ENCODE data around the gene LCK. TPM values are rescaled to one million over a fixed set of nuclear protein-coding genes. Genes with fewer than 3 reads are reported as not detected.

LCK gene
- polyA plus RNA-seq, 1 donor from 2014 or later = not detected

DNA sequence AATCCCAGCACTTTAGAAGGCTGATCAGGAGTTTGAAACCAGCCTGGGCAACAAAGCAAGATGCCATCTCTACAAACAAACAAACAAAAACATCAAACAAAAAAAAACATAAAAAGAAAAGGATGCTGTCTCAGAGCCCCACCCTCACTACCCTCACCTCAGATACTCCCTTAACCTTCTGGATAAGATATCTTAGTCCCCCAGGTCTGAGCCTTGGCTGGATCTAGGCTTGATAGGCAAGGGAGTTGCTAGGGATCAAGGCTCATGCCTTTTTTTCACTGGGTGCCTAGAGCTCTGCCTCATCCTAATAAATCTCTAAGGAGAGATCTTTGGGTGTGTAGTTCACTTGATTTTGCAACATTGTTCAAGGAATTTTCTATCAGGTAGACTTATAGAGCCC lies 48.3 kb downstream of the LCK start:
- H3K9me2 ChIP-seq (ENCODE audit: insufficient read depth, low read length) = no peaks in the 10 kb centered on the region
- H3K27ac ChIP-seq (ENCODE audit: low read length) = no peak overlapping the region
- no peak overlapping the region for H3K9ac ChIP-seq (ENCODE audit: low read length)
- H3K9me3 ChIP-seq (ENCODE audit: low read length) = no peaks in the 10 kb centered on the region
- H3K4me3 ChIP-seq (ENCODE audit: low read length) = no peak overlapping the region
- no peaks in the 10 kb centered on the region for H3K36me3 ChIP-seq (ENCODE audit: insufficient read depth, low read length)
- no peaks in the 10 kb centered on the region for H3F3A ChIP-seq (ENCODE audit: insufficient read depth, low read length, poor library complexity, severe bottlenecking)
- H3K79me2 ChIP-seq (replicated peaks; ENCODE audit: insufficient read depth, low read length) = peaks cover 5% of the 10 kb centered on the region
- H4K20me1 ChIP-seq (ENCODE audit: insufficient read depth) = no peaks in the 10 kb centered on the region
- no peak overlapping the region for H2AFZ ChIP-seq (ENCODE audit: low read depth, low read length)
- no peak overlapping the region for H3K4me2 ChIP-seq (ENCODE audit: low read length)
- TF ChIP-seq TAF1 (IDR thresholded peaks at IDR 0.05; ENCODE audit: low read depth) (no peak), SMC3 (conservative IDR thresholded peaks at IDR 0.05; ENCODE audit: poor library complexity) (no peak), RAD21 (conservative IDR thresholded peaks at IDR 0.05) (no peak), EZH2 (IDR thresholded peaks at IDR 0.05; ENCODE audit: borderline replicate concordance, insufficient read depth, low read length, poor library complexity, severe bottlenecking) (no peak), POLR2AphosphoS5 (IDR thresholded peaks at IDR 0.05) (no peak), MXI1 (conservative IDR thresholded peaks at IDR 0.05; ENCODE audit: poor library complexity, severe bottlenecking) (no peak), EP300 (conservative IDR thresholded peaks at IDR 0.05; ENCODE audit: poor library complexity, severe bottlenecking) (no peak)
- TF ChIP-seq, protein P1, sequence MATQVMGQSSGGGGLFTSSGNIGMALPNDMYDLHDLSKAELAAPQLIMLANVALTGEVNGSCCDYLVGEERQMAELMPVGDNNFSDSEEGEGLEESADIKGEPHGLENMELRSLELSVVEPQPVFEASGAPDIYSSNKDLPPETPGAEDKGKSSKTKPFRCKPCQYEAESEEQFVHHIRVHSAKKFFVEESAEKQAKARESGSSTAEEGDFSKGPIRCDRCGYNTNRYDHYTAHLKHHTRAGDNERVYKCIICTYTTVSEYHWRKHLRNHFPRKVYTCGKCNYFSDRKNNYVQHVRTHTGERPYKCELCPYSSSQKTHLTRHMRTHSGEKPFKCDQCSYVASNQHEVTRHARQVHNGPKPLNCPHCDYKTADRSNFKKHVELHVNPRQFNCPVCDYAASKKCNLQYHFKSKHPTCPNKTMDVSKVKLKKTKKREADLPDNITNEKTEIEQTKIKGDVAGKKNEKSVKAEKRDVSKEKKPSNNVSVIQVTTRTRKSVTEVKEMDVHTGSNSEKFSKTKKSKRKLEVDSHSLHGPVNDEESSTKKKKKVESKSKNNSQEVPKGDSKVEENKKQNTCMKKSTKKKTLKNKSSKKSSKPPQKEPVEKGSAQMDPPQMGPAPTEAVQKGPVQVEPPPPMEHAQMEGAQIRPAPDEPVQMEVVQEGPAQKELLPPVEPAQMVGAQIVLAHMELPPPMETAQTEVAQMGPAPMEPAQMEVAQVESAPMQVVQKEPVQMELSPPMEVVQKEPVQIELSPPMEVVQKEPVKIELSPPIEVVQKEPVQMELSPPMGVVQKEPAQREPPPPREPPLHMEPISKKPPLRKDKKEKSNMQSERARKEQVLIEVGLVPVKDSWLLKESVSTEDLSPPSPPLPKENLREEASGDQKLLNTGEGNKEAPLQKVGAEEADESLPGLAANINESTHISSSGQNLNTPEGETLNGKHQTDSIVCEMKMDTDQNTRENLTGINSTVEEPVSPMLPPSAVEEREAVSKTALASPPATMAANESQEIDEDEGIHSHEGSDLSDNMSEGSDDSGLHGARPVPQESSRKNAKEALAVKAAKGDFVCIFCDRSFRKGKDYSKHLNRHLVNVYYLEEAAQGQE (IDR thresholded peaks at IDR 0.05; ENCODE audit: borderline replicate concordance) = no peak
- TF ChIP-seq, protein P2, sequence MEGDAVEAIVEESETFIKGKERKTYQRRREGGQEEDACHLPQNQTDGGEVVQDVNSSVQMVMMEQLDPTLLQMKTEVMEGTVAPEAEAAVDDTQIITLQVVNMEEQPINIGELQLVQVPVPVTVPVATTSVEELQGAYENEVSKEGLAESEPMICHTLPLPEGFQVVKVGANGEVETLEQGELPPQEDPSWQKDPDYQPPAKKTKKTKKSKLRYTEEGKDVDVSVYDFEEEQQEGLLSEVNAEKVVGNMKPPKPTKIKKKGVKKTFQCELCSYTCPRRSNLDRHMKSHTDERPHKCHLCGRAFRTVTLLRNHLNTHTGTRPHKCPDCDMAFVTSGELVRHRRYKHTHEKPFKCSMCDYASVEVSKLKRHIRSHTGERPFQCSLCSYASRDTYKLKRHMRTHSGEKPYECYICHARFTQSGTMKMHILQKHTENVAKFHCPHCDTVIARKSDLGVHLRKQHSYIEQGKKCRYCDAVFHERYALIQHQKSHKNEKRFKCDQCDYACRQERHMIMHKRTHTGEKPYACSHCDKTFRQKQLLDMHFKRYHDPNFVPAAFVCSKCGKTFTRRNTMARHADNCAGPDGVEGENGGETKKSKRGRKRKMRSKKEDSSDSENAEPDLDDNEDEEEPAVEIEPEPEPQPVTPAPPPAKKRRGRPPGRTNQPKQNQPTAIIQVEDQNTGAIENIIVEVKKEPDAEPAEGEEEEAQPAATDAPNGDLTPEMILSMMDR (IDR thresholded peaks at IDR 0.05; ENCODE audit: poor library complexity, severe bottlenecking) = no peak
- no peaks in the 10 kb centered on the region for H3K27me3 ChIP-seq (ENCODE audit: insufficient read depth, low read depth, low read length)

DNA sequence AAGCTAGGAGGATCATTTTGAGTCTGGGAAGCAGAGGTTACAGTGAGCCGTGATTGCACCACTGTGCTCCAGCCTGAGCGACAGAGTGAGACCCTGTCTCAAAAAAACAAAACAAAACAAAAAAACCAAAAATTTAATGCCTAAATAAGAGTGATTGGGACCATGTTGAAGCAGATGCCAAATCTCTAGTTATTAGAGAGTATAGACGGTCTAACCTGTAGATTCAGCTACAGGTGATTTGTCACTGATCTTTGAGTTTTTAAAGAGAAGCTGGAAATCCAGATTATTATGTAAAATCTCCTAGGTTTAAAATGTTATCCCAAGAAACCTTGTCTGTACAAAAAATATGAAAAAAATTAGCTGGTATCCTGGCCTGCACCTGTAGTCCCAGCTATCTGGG lies 52.3 kb downstream of the LCK start:
- no peak overlapping the region for H3K27ac ChIP-seq (ENCODE audit: low read length)
- H3F3A ChIP-seq (ENCODE audit: insufficient read depth, low read length, poor library complexity, severe bottlenecking) = no peaks in the 10 kb centered on the region
- H3K9me3 ChIP-seq (ENCODE audit: low read length) = no peaks in the 10 kb centered on the region
- TF ChIP-seq SMC3 (conservative IDR thresholded peaks at IDR 0.05; ENCODE audit: poor library complexity) (no peak), EP300 (conservative IDR thresholded peaks at IDR 0.05; ENCODE audit: poor library complexity, severe bottlenecking) (no peak), TAF1 (IDR thresholded peaks at IDR 0.05; ENCODE audit: low read depth) (no peak), EZH2 (IDR thresholded peaks at IDR 0.05; ENCODE audit: borderline replicate concordance, insufficient read depth, low read length, poor library complexity, severe bottlenecking) (no peak), POLR2AphosphoS5 (IDR thresholded peaks at IDR 0.05) (no peak), RAD21 (conservative IDR thresholded peaks at IDR 0.05) (no peak), MXI1 (conservative IDR thresholded peaks at IDR 0.05; ENCODE audit: poor library complexity, severe bottlenecking) (no peak)
- TF ChIP-seq, protein P2 (IDR thresholded peaks at IDR 0.05; ENCODE audit: poor library complexity, severe bottlenecking) = no peak
- TF ChIP-seq, protein P1 (IDR thresholded peaks at IDR 0.05; ENCODE audit: borderline replicate concordance) = no peak
- H4K20me1 ChIP-seq (ENCODE audit: insufficient read depth) = no peaks in the 10 kb centered on the region
- no peaks in the 10 kb centered on the region for H3K9me2 ChIP-seq (ENCODE audit: insufficient read depth, low read length)
- H3K9ac ChIP-seq (ENCODE audit: low read length) = no peak overlapping the region
- H3K4me3 ChIP-seq (ENCODE audit: low read length) = no peak overlapping the region
- H2AFZ ChIP-seq (ENCODE audit: low read depth, low read length) = no peak overlapping the region
- peaks cover 5% of the 10 kb centered on the region for H3K79me2 ChIP-seq (replicated peaks; ENCODE audit: insufficient read depth, low read length)
- H3K27me3 ChIP-seq (ENCODE audit: insufficient read depth, low read depth, low read length) = no peaks in the 10 kb centered on the region
- H3K36me3 ChIP-seq (ENCODE audit: insufficient read depth, low read length) = no peaks in the 10 kb centered on the region
- H3K4me2 ChIP-seq (ENCODE audit: low read length) = no peak overlapping the region
